Heart left ventricle (tissue), 16 donors: ENCODE data around the gene AGBL5. TPM values are rescaled to one million over a fixed set of nuclear protein-coding genes. Genes with fewer than 3 reads are reported as not detected.

Experiments used
- ATAC-seq, 4 donors: fragments of 200-7000 bp; cut with Tn5 transposase; one replicate each; pipeline ENCODE4 v1.9.1; 2020 to 2022; ENCODE audit warnings: moderate library complexity in 4 of 4, mild to moderate bottlenecking in 3 of 4, moderate number of reproducible peaks in 1 of 4
- DNase-seq, 5 donors: peaks; one replicate each; pipeline ENCODE4 v3.0.0-alpha.2; 2020
- H3K27ac ChIP-seq, 12 donors: fragments of 200-600 bp; sonication (generic) in 4 of 12; one replicate each; pipeline versions ENCODE4 v1.5.0 to v1.8.0; 2016 to 2022; ENCODE audit warnings: mild to moderate bottlenecking in 2 of 12
- H3K27me3 ChIP-seq, 9 donors: fragments of 200-600 bp; sonication (generic) in 2 of 9; one replicate each; pipeline versions ENCODE4 v1.5.1 to v1.8.0; 2016 to 2022; ENCODE audit warnings: mild to moderate bottlenecking in 3 of 9
- H3K36me3 ChIP-seq, 9 donors: fragments of 200-600 bp; sonication (generic) in 2 of 9; one replicate each; pipeline versions ENCODE4 v1.5.0 to v1.8.0; 2018 to 2022; ENCODE audit warnings: mild to moderate bottlenecking in 2 of 9
- H3K4me1 ChIP-seq, 12 donors: fragments of 200-600 bp; sonication (generic) in 4 of 12; one replicate each; pipeline versions ENCODE4 v1.5.0 to v1.8.0; 2016 to 2022; ENCODE audit warnings: mild to moderate bottlenecking in 3 of 12
- H3K4me3 ChIP-seq, 12 donors: fragments of 200-600 bp; sonication (generic) in 4 of 12; one replicate each; pipeline versions ENCODE4 v1.5.0 to v1.8.0; 2017 to 2022; ENCODE audit warnings: mild to moderate bottlenecking in 9 of 12, moderate library complexity in 4 of 12
- H3K9me3 ChIP-seq, 12 donors: fragments of 200-600 bp; sonication (generic) in 4 of 12; one replicate each; pipeline versions ENCODE4 v1.5.0 to v1.8.0; 2016 to 2022; ENCODE audit warnings: mild to moderate bottlenecking in 1 of 12
- CTCF ChIP-seq, 12 donors: fragments of 200-600 bp; sonication (generic) in 4 of 12; IDR thresholded peaks; one replicate each; pipeline versions ENCODE4 v1.5.0 to v1.8.0; 2018 to 2022; ENCODE audit warnings: antibody characterized with exemption in 12 of 12, mild to moderate bottlenecking in 5 of 12
- POLR2A ChIP-seq, 2 donors: fragments of 450-650 bp; IDR thresholded peaks; one replicate each; pipeline ENCODE4 v1.6.1; 2017; ENCODE audit warnings: antibody characterized with exemption in 2 of 2, mild to moderate bottlenecking in 2 of 2, moderate library complexity in 2 of 2
- WGBS, 4 donors: extraction: QIAGEN DNeasy Blood & Tissue Kit in 2 of 4; methylation state at CpG; one replicate each; pipeline versions ENCODE4 v1.1.5 to v1.1.7; 2013 to 2018; 5-methylcytosine and 5-hydroxymethylcytosine counted together
- intact Hi-C, 10 donors: fragments of 100-400 bp; cut with DNase I; formaldehyde crosslinking; loops; one replicate each; pipeline versions ENCODE4 v1.11.1 to v1.14.2; 2022
- polyA plus RNA-seq, 2 donors: library from polyadenylated mRNA; stranded (reverse); fragments of 200-250 nt; gene quantifications; one replicate each; pipeline ENCODE4 v1.2.3, GENCODE V29; 2013
- total RNA-seq, 9 donors: library from RNA; depleted of rRNA in 2 of 9; stranded (reverse); fragments of >200 nt in 2 of 9; fragmentation: NEBNext Ultra II Directional in 3 of 9; extraction: Animal tissue kit (Norgen Biotek cat#: 25700) in 3 of 9; gene quantifications; one replicate each; pipeline versions ENCODE4 v1.1.0 to v1.2.4, GENCODE V29; 2016 to 2023
- donor health status: ischemic (EF 13 %, LVEDD 7.1; RV severe dilation, severe dysfunction).
- donor health status: healthy with polysubstance abuse.
- donor health status: DM: no; HTN: yes; CAD: no.
- donor health status: DM: no; HTN: no; CAD: no.
- donor health status: ischemic (EF 25% LVEDD 6.9; RV normal size, moderate dysfunction).
- donor health status: ischemic (EF 25% LVEDD 5.7; RV mildly dilated, moderate dysfunction).
- donor health status: healthy.
- donor health status: DM: yes; HTN: yes; CAD: no.
- donor health status: ischemic (EF 35%, LVEDD 5.7; RV mildly dilated, moderate dysfunction).
- donor health status: nonischemic (EF 11% LVEDD 7.7; RV severe dilation, severe dysfunction).
- donor health status: DM: yes; HTN: yes; CAD: no.
- donor health status: PGD.
- donor health status: ischemic (EF 29% LVEDD 5.4; RV normal size, mild dysfunction).
- donor health status: nonischemic (EF 23%, LVEDD 6.1; RV moderate dilation, normal function).

Gene AGBL5
- total and polyA plus RNA-seq, 11 donors: 4.5 to 12.5 (median 9.9) TPM

- H3K27ac ChIP-seq: peak overlapping the region in 3 of 12 donors; percentile 24 to 49 (median 33)
- H3K4me3 ChIP-seq: no peak overlapping the region
- no peak for TF ChIP-seq POLR2A (IDR thresholded peaks at IDR 0.05)
- TF ChIP-seq CTCF (IDR thresholded peaks at IDR 0.05): no peak
- 76 to 91% (median 81%) methylated on average over 5 to 8 of the region's 8 CpGs for WGBS, 4 donors
- H3K4me1 ChIP-seq: peaks cover 0 to 51% (median 24%) of the 10 kb centered on the region in 12 donors
- DNase-seq: no peak
- H3K27me3 ChIP-seq: no peaks in the 10 kb centered on the region
- H3K9me3 ChIP-seq: no peaks in the 10 kb centered on the region
- ATAC-seq: peak in 2 of 4 donors; percentile 4 to 16
- H3K36me3 ChIP-seq: no peaks in the 10 kb centered on the region
- intact Hi-C loops: loop anchor here in 7 of 10 donors (5.0 to 10.0 kb wide), 4 partner anchors 33 to 170 kb away; partner anchors contain the start of gene DPYSL5 (in 6 of the 7)
Observed at GRCh38 chr2:27014771-27015433, 36.6 kb upstream of the AGBL5 start.

DNA sequence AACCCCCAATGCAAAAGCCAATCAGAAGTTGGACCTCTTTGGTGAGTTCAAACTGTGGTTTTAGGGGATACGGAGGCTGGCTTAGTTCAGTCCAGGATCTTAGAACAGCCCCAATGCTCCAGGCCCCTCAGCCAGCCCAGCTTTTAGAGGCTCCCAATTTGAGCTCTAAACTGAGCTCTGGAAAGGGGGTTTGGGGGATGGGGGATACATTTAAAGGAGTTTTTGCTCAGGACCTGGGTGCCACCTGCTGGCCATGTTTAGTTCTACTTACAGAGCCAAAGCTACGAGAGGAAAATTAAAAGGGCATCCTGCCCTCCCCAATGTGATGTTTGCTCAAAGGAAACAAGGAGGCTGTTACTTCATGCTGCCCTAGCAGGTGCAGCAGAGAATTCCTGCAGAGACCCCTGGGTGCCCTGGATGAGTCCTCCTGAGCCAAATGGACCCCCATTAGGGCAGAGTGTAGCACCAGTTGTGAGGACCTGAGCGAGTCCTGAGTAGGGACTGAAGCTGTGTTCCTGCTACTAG, 34.6 kb upstream of the AGBL5 start:
- 57 to 70% (median 67%) methylated on average over 3 of the region's 3 CpGs for WGBS, 4 donors
- Histone ChIP-seq H3K9me3 (no peaks in the 10 kb centered on the region), H3K27me3 (no peaks in the 10 kb centered on the region), H3K4me3 (no peak overlapping the region), H3K36me3 (no peaks in the 10 kb centered on the region), H3K27ac (no peak overlapping the region), H3K4me1 (peaks cover 0 to 59% (median 29%) of the 10 kb centered on the region in 12 donors)
- ATAC-seq (peak in 3 of 4 donors; percentile 19 to 62 (median 34)), DNase-seq (peak in 4 of 5 donors; percentile 36 to 63 (median 44))
- intact Hi-C loops: loop anchor here (1.0 to 10.0 kb wide), 6 partner anchors 35 to 172 kb away; partner anchors contain the start of gene DPYSL5 (in 6 of the 10)
- peak; percentile 55 to 76 (median 64) for TF ChIP-seq CTCF (IDR thresholded peaks at IDR 0.05)
- TF ChIP-seq POLR2A (IDR thresholded peaks at IDR 0.05): no peak

DNA sequence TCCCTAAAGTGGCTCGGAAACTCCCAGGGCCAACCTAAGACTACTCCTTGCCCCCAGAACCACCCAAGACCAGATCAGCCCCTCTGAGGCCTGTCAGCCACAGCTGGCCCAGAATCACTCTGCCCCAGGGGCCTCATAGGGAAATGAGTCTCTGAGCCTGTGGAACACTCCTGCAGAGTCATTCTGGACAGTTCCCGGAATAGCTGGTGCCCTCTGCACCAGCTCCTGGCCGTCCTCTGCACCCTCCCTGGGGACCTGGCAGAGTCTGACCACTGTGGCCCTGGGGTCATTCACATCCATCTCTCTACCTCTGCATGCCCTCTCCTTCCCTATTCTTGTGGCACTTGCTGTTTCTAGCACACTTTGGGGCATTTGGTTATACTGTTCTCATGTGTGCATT, 33.3 kb upstream of the AGBL5 start:
- TF ChIP-seq CTCF (IDR thresholded peaks at IDR 0.05) (no peak), POLR2A (IDR thresholded peaks at IDR 0.05) (no peak)
- DNase-seq (peak in 2 of 5 donors; percentile 37 to 53), ATAC-seq (peak; percentile 45 to 82 (median 77))
- H3K27ac ChIP-seq: peak overlapping the region in 8 of 12 donors; percentile 7 to 56 (median 31)
- H3K27me3 ChIP-seq: no peaks in the 10 kb centered on the region
- WGBS, 4 donors: 51 to 81% (median 69%) methylated on average over 3 of the region's 3 CpGs
- no peak overlapping the region for H3K4me3 ChIP-seq
- peaks cover 0 to 59% (median 29%) of the 10 kb centered on the region in 12 donors for H3K4me1 ChIP-seq
- no peaks in the 10 kb centered on the region for H3K9me3 ChIP-seq
- intact Hi-C loops: loop anchor here in 7 of 10 donors (5.0 to 10.0 kb wide), 4 partner anchors 36 to 173 kb away; partner anchors contain the start of gene DPYSL5 (in 6 of the 7)
- peaks cover 0 to 11% (median 9%) of the 10 kb centered on the region in 9 donors for H3K36me3 ChIP-seq

DNA sequence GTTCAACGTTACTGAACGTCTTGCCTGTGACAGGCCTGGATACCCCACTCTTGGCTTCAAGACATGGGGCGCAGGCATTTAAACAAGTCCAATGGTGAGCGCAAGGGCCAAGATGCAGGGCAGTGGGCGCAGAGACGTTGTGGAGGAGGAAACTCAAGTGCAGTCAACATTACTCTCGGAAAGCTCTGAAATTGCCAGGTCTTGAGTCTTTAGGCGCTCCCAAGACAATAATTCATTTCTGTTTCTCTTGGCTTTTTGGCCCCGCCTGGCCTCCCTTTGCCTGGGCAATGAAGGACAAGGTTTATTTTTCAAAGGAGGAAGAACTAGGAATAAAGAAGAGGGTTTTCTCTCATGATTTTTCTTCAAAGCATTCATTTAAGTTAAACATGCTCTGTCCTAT, 32.0 kb upstream of the AGBL5 start:
- peaks cover 0 to 24% (median 18%) of the 10 kb centered on the region in 9 donors for H3K36me3 ChIP-seq
- DNase-seq: no peak
- H3K4me3 ChIP-seq: no peak overlapping the region
- H3K4me1 ChIP-seq: peaks cover 0 to 59% (median 29%) of the 10 kb centered on the region in 12 donors
- no peaks in the 10 kb centered on the region for H3K9me3 ChIP-seq
- WGBS, 4 donors: 90 to 95% (median 94%) methylated on average over 9 of the region's 9 CpGs
- TF ChIP-seq POLR2A (IDR thresholded peaks at IDR 0.05) (no peak), CTCF (IDR thresholded peaks at IDR 0.05) (no peak)
- intact Hi-C loops: loop anchor here in 7 of 10 donors (5.0 to 10.0 kb wide), 4 partner anchors 37 to 175 kb away; partner anchors contain the start of gene DPYSL5 (in 6 of the 7)
- H3K27me3 ChIP-seq: no peaks in the 10 kb centered on the region
- H3K27ac ChIP-seq: peak overlapping the region in 5 of 12 donors; percentile 25 to 59 (median 39)
- ATAC-seq: no peak
